HepG2 (cell line): Measurements from ENCODE around the gene C1GALT1. TPM values are rescaled to one million over a fixed set of nuclear protein-coding genes. Genes with fewer than 3 reads are reported as not detected.

Experiments
- ATAC-seq: fragments of 200-7000 bp; cut with Tn5 transposase; 3 replicates; pipeline ENCODE4 v1.9.1; 2020; ENCODE audit warnings: mild to moderate bottlenecking, moderate library complexity
- BruUV-seq: library from RNA; stranded (reverse); fragments of 400-500 nt; replicated peaks from 2 replicates; lab custom pipeline; 2021; lab: Mats Ljungman, UMichigan
- CTCF ChIA-PET: fragments of 300-600 bp; formaldehyde crosslinking; extraction: SDS; loops from one replicate; lab custom pipeline; 2021; ENCODE audit warnings: low total read pairs, inconsistent platforms, low intra/inter-chr PET ratio; lab: Yijun Ruan, JAX
- POLR2A ChIA-PET: fragments of 350-600 bp; sonication (Branson Sonifier 250); formaldehyde crosslinking; loops from one replicate; lab custom pipeline; 2020; ENCODE audit warnings: antibody characterized with exemption, inconsistent platforms; lab: Yijun Ruan, JAX
- DNase-seq: peaks from one replicate; pipeline ENCODE4 v3.0.0-alpha.2; 2015; ENCODE audit warnings: low spot score
- FAIRE-seq: peaks from 3 replicates; lab custom pipeline; 2011; peaks lifted over from hg19 to GRCh38; lab: Jason Lieb, UNC
- H2AFZ ChIP-seq: one replicate; pipeline ENCODE4 v1.6.1; 2011; ENCODE audit warnings: low read length, inconsistent platforms
- H3K27ac ChIP-seq: fragments of 300-600 bp; 3 replicates; pipeline ENCODE4 v1.8.0; 2011; ENCODE audit warnings: mixed run types, mild to moderate bottlenecking, mixed read lengths, low read length, inconsistent platforms; ENCODE audit not compliant: insufficient read depth; ENCODE audit errors: extremely low read length
- H3K27me3 ChIP-seq, 2 experiments: fragments of 200-600 bp in 1 of 2; 2 replicates in 1 of 2; 3 replicates in 1 of 2; pipeline versions ENCODE4 v1.6.0 to v1.8.0; 2011; ENCODE audit warnings: low read length in 2 of 2, mild to moderate bottlenecking in 2 of 2, moderate library complexity in 2 of 2, inconsistent platforms in 1 of 2; ENCODE audit not compliant: insufficient read depth in 2 of 2, control insufficient read depth in 1 of 2
- H3K36me3 ChIP-seq, 2 experiments: fragments of 200-600 bp in 1 of 2; replicated peaks in 1 of 2; 2 replicates in 1 of 2; 3 replicates in 1 of 2; pipeline versions ENCODE4 v1.5.1 to v1.8.0; 2011; ENCODE audit warnings: low read length in 2 of 2, inconsistent platforms in 1 of 2; ENCODE audit not compliant: insufficient read depth in 2 of 2, control insufficient read depth in 1 of 2
- H3K4me1 ChIP-seq: 2 replicates; pipeline ENCODE4 v1.5.1; 2012; ENCODE audit warnings: low read length, inconsistent platforms; ENCODE audit not compliant: insufficient read depth
- H3K4me2 ChIP-seq: 2 replicates; pipeline ENCODE4 v1.6.0; 2011; ENCODE audit warnings: low read depth, low read length, inconsistent platforms
- H3K4me3 ChIP-seq, 3 experiments: fragments of 200-600 bp in 1 of 3; sonication (generic), shearing (Covaris generic) in 1 of 3; replicated peaks in 1 of 3; 2 replicates each; pipeline ENCODE4 v1.5.1; 2011 to 2016; ENCODE audit warnings: low read length in 3 of 3, inconsistent platforms in 2 of 3, low read depth in 2 of 3, mild to moderate bottlenecking in 2 of 3, control low read depth in 1 of 3, mixed read lengths in 1 of 3; ENCODE audit not compliant: insufficient read depth in 1 of 3
- H3K79me2 ChIP-seq: one replicate; pipeline ENCODE4 v1.6.1; 2011; ENCODE audit warnings: low read length, inconsistent platforms; ENCODE audit not compliant: insufficient read depth
- H3K9ac ChIP-seq: 2 replicates; pipeline ENCODE4 v1.6.0; 2011; ENCODE audit warnings: mild to moderate bottlenecking, low read depth, low read length, inconsistent platforms; ENCODE audit not compliant: insufficient read depth
- H3K9me3 ChIP-seq: 2 replicates; pipeline ENCODE4 v1.5.1; 2012; ENCODE audit warnings: mild to moderate bottlenecking, low read length
- H4K20me1 ChIP-seq: 2 replicates; pipeline ENCODE4 v1.6.0; 2011; ENCODE audit warnings: inconsistent platforms, mild to moderate bottlenecking, low read length, moderate library complexity; ENCODE audit not compliant: insufficient read depth
- FOXA1 ChIP-seq, 2 experiments: fragments of 450-650 bp in 1 of 2; sonication (generic) in 1 of 2; formaldehyde crosslinking in 1 of 2; IDR thresholded peaks; 2 replicates each; pipeline versions ENCODE4 v1.4.0 to v1.6.1; 2016 to 2020; ENCODE audit warnings: missing genetic modification reagents in 1 of 2
- POLR2G ChIP-seq: fragments of 200-400 bp; formaldehyde crosslinking; IDR thresholded peaks from 2 replicates; pipeline ENCODE4 v1.6.1; 2018; ENCODE audit warnings: mild to moderate bottlenecking, low read depth, low read length, moderate library complexity
- SATB2 ChIP-seq: sonication (generic); formaldehyde crosslinking; IDR thresholded peaks from 2 replicates; pipeline ENCODE4 v1.5.0; 2020; ENCODE audit warnings: missing genetic modification reagents
- TCF7 ChIP-seq: sonication (generic); IDR thresholded peaks from 2 replicates; pipeline ENCODE4 v1.6.1; 2016; ENCODE audit warnings: antibody characterized with exemption, low read depth
- ZNF101 ChIP-seq: sonication (generic); formaldehyde crosslinking; IDR thresholded peaks from 2 replicates; pipeline ENCODE4 v1.4.0; 2020; ENCODE audit warnings: mild to moderate bottlenecking, low read depth, missing genetic modification reagents, borderline replicate concordance
- ZNF629 ChIP-seq: sonication (generic); formaldehyde crosslinking; conservative IDR thresholded peaks from 2 replicates; pipeline ENCODE4 v1.5.0; 2020; ENCODE audit warnings: missing genetic modification reagents
- ZZZ3 ChIP-seq: sonication (generic); formaldehyde crosslinking; IDR thresholded peaks from 2 replicates; pipeline ENCODE4 v1.4.0; 2020; ENCODE audit warnings: missing genetic modification reagents, mild to moderate bottlenecking, borderline replicate concordance
- WGBS: methylation state at CpG from one replicate; pipeline ENCODE4 v1.1.6; 2017; ENCODE audit warnings: low lambda C conversion rate; 5-methylcytosine and 5-hydroxymethylcytosine counted together
- in situ Hi-C: cut with HindIII; loops from 2 replicates; pipeline ENCODE4 v1.10.0; 2017; ENCODE audit warnings: low pct_unique_long_range_greater_than_20kb; ENCODE audit not compliant: extremely low pct_ligation_motif_present
- intact Hi-C: fragments of 100-400 bp; cut with micrococcal nuclease; formaldehyde crosslinking; loops from one replicate; pipeline ENCODE4 v1.10.0; 2022; ENCODE audit not compliant: unreplicated experiment
- polyA plus RNA-seq, 8 experiments: library from polyadenylated mRNA; depleted of rRNA in 3 of 8; stranded (reverse) in 7 of 8; unstranded in 1 of 8; fragments of >200 nt; fragmentation: Illumina TruSeq in 4 of 8; extraction: Trizol in 4 of 8; gene quantifications; 2 replicates each; pipeline versions ENCODE4 v1.2.1 to v1.2.3, GENCODE V29; 2011 to 2016; ENCODE audit warnings: low read depth in 4 of 8, missing spikeins in 1 of 8, mixed read lengths in 1 of 8; ENCODE audit not compliant: insufficient read depth in 1 of 8
- total RNA-seq, 5 experiments: library from RNA; depleted of rRNA; stranded (reverse); fragments of >200 nt; fragmentation: Illumina TruSeq; extraction: Trizol; gene quantifications; 2 replicates each; pipeline ENCODE4 v1.2.3, GENCODE V29; 2016; ENCODE audit warnings: low read depth in 1 of 5
- TF ChIP-seq, protein P1 (sequence below): sonication (generic); formaldehyde crosslinking; IDR thresholded peaks from 2 replicates; pipeline ENCODE4 v1.4.0; 2020; ENCODE audit warnings: mild to moderate bottlenecking, missing genetic modification reagents

C1GALT1 gene
- total and polyA plus RNA-seq, 2 of the 13 experiments (the other 11 are each of a cell fraction or from before 2014, with no cell fraction given) = 57.1 to 65.9 TPM

DNA sequence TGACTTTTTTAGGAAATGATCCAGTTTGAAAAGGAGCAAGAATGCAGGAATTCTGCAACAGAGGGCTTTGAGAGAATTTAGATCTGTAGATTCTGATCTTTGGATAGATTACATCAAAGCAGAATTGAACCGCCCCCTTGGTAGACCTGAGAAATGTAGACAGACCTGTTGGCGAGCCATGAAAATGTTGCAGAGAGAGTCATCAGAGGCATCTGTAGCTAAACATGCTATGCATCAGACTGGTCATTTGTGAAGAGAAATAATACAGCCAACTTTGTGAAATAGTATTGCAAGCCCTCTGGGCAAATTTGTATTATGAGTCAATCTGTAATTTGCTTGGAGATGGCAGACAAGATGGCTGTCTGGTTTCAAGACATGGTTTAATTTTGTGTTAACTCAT, 4.3 kb upstream of the C1GALT1 start:
- Histone ChIP-seq H3K27ac (peak overlapping the region; percentile 87), H3K9ac (peak overlapping the region; percentile 48; the same call in 1 of the 2 replicates), H3K79me2 (peaks cover 56% of the 10 kb centered on the region), H3K4me2 (peak overlapping the region; percentile 40; the same call in 1 of the 2 replicates), H3K27me3 (no peaks in the 10 kb centered on the region; a peak in 1 of 5 replicates), H4K20me1 (no peaks in the 10 kb centered on the region), H3K4me1 (peaks cover 82% of the 10 kb centered on the region), H3K4me3 (no peak overlapping the region; a peak in 1 of 6 replicates), H2AFZ (no peak overlapping the region), H3K9me3 (peaks cover 1% of the 10 kb centered on the region), H3K36me3 (no peaks in the 10 kb centered on the region)
- intact Hi-C loops = no loop called here
- no peak for DNase-seq
- ChIA-PET CTCF (no interaction called here), POLR2A (interaction anchor here (0.9 to 5.3 kb wide), 6 partner anchors 10 to 73 kb away, joined by 3 to 27 read pairs (median 4); no protein-coding TSS in a partner anchor)
- 100% methylated on average over 2 of the region's 2 CpGs for WGBS
- in situ Hi-C loops = no loop called here
- ATAC-seq = no peak
- TF ChIP-seq POLR2G = 0 out of 2 replicates have a peak, but pooled peaks have one; percentile 4
- 0 out of 2 replicates have a peak, but pooled peaks have one; percentile 15 for TF ChIP-seq TCF7
- no peak for TF ChIP-seq ZNF629 (CRISPR knock-in tag)
- BruUV-seq = no TSS peak
- FAIRE-seq = no peak

DNA sequence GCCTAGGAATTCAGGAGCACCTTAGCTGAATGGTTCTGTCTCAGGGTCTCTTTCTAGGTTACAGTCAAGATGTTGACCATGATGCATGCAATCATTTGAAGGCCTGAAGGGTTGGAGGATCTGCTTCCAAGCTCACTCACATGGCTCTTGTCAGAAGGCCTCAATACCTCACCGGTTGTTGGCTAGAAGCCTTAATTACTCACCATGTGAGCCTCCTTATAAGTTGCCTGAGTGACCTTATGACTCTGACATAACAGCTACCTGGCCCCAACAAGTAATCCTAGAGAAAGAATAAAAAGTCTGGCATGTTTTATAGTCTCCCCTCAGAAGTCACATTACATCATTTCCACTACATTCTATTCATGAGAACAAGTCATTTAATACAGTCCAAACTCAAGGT, 3.4 kb upstream of the C1GALT1 start:
- 88% methylated on average over 1 of the region's 1 CpG for WGBS
- in situ Hi-C loops = no loop called here
- BruUV-seq = no TSS peak
- TF ChIP-seq ZNF101 (no peak), ZZZ3 (CRISPR knock-in tag) (no peak), FOXA1 (IDR thresholded peaks at IDR 0.05) (no peak), FOXA1 (CRISPR knock-in tag; IDR thresholded peaks at IDR 0.05) (no peak), SATB2 (CRISPR knock-in tag) (no peak)
- TF ChIP-seq, protein P1, sequence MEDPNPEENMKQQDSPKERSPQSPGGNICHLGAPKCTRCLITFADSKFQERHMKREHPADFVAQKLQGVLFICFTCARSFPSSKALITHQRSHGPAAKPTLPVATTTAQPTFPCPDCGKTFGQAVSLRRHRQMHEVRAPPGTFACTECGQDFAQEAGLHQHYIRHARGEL (CRISPR knock-in tag) = no peak
- Histone ChIP-seq H3K27ac (peak overlapping the region; percentile 9), H3K9ac (no peak overlapping the region), H3K4me2 (no peak overlapping the region), H3K9me3 (no peaks in the 10 kb centered on the region), H3K4me3 (no peak overlapping the region), H4K20me1 (no peaks in the 10 kb centered on the region; the same call in 1 of the 2 replicates), H3K27me3 (no peaks in the 10 kb centered on the region; a peak in 1 of 5 replicates), H2AFZ (no peak overlapping the region), H3K4me1 (peaks cover 73% of the 10 kb centered on the region), H3K79me2 (peaks cover 63% of the 10 kb centered on the region), H3K36me3 (no peaks in the 10 kb centered on the region)
- POLR2A ChIA-PET = interaction anchor here (1.2 to 5.3 kb wide), 3 partner anchors 12 to 64 kb away, joined by 3 to 27 read pairs (median 3); no protein-coding TSS in a partner anchor
- CTCF ChIA-PET = no interaction called here
- FAIRE-seq = no peak
- intact Hi-C loops = no loop called here
- DNase-seq = no peak
- no peak for ATAC-seq
